ENCODE data around the gene SFSWAP.

- TF ChIP-seq CTCF (IDR thresholded peaks at IDR 0.05) (no peak), POLR2A (IDR thresholded peaks at IDR 0.05) (no peak), POLR2AphosphoS5 (IDR thresholded peaks at IDR 0.05) (no peak), EP300 (IDR thresholded peaks at IDR 0.05) (no peak)
Observed at GRCh38 chr12:131785763-131786330, 75.0 kb downstream of the SFSWAP start.

All from sigmoid colon (tissue), 4 donors.